Ureter (tissue), 1 donor: ENCODE results near the gene RHBDD3. TPM values are rescaled to one million over a fixed set of nuclear protein-coding genes. Genes with fewer than 3 reads are reported as not detected.

Source experiments
- DNase-seq: peaks from one replicate; pipeline ENCODE4 v3.0.0-alpha.2; 2020; ENCODE audit warnings: low spot score
- total RNA-seq: library from RNA; stranded (reverse); gene quantifications from one replicate; pipeline ENCODE4 v1.2.4, GENCODE V29; 2023
- donor health status: DM: yes; HTN: yes; CAD: no.

The RHBDD3 gene
- total RNA-seq, 1 donor from 2014 or later: 24.4 TPM

DNA sequence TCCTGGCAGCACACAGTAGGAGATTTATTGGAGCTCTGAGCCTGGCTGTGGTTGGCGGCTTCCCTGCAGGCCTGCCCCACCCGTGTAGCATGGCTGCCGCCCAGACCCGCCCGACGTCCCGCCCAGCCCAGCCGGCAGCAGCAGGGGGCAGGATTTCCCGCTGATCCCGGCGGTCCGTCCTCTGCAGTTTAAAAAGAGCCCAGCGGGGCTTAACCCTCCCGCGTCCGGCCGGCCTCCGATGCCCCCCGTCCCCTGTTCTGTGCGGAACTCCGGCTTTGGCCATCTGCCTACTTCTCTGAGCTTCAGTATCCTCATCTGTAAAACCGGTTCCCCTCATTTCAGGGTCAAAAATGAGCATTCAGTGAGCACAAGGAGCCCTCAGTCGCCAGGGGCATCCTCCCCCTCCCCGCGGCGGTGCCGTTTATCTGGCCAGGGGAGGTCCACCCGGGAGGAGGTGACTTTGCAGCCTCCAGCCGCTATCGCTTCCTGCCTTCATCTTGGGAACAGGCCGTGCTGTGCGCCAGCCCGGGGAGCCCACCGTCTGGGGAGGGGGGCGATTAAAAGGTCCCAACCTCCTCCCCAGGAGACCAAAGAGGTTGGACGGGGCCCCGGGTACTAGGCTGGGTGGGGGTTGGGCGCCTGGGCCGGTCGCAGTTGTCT, 38.5 kb upstream of the RHBDD3 start, which contains the start of gene GAS2L1:
Gene GAS2L1, plus strand, starts transcription at position 476 of the 660 bp plus-strand sequence. CDS start 1,456 bp downstream, outside the sequence.
- peak; percentile 88 for DNase-seq

DNA sequence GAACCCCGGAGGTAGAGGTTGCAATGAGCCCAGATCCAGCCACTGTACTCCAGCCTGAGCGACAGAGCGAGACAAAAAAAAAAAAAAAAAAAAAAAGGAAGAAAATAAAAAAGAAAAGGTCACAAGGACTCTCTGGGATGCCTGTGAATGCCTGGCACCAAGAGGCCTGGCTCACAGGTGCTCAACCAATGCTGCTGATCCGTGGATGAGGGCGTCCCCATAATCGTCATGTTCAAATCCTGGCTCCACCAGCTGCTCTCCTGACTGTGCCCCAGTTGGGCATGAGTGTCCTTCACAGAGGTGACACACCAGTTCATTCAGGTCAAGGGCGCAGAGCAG, 38.0 kb upstream of the RHBDD3 start:
- DNase-seq: no peak

DNA sequence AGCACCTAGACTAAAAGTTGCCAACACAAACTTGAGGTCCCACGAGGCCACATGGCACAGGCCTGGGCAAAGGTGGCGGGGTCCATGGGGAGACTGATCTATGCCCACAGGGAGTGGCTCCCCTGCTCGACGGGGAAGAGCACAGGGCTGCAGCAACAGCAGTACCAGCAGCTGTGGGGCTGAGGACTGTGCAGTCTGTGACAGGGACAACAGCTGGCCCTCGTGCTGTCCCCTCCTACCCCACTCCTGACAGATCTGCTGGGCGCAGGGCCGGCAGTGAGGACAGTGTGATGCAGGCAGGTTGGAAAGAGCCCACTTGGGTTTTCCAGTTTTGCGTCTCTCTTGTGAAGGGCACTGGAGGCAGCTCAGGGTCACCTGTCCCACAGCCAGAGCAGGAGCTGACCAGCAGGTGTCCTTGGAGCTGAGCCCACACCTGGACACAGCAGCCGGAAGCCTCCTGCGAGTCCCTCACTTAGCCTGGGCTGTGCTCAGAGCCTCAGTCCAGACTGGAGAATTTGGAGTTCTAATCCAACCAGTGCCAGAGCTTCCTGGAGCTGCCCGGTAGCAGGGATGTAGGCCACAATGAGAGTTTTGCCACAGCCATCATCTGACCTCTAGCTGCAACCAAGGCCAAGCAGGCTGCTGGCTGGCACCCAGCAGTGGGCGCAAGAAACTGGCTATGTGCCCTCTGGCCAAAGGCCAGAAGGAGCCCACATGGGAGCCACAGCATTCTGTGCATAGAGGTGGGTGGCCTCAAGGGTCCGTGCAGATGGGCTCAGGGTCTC, 35.1 kb upstream of the RHBDD3 start:
- DNase-seq: no peak

DNA sequence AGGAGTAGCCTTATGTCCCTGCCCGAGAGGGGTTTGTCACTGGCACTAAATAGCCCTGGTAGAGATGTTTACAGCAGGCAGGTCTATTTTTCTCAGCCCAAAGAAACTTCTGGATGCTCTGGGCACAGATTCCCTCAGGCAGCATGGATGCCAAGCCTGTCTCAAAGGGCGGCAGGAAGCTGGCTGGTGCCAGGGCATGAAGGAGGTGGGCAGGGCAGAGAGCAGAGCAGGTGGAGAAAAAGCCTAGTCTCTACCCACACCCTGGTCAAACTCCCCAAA, 34.6 kb upstream of the RHBDD3 start:
- DNase-seq: no peak

DNA sequence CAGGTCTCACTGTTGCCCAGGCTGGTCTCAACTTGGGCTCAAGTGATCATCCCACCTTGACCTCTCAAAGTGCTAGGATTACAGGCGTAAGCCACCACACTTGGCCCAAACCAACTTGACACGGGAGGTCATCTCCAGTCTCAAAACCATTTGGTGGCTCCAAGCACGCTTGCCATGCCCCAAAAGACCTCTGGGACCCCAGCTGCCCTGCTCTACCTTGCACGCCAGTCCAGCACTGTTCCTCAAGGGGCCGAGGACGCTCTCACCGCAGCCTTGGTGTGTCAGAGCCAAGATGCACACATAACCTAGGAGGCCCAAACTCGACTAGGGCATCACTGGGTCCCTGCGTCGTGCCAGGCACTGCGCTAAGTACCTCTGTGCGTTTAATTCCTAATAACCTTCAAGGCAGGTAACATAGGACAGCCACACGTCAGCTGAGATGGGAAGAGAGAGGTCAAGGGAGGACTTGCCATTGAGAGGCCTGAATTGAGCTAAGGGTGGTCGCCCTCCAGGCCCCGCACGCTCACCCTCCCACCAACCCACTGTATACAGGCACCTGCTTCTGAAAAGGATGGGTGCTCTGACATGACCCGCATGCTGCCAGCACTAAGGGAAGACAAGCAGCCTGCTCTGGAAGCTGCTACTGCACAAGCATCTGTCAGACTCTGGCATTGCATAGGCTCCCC, 34.1 kb upstream of the RHBDD3 start:
- no peak for DNase-seq

DNA sequence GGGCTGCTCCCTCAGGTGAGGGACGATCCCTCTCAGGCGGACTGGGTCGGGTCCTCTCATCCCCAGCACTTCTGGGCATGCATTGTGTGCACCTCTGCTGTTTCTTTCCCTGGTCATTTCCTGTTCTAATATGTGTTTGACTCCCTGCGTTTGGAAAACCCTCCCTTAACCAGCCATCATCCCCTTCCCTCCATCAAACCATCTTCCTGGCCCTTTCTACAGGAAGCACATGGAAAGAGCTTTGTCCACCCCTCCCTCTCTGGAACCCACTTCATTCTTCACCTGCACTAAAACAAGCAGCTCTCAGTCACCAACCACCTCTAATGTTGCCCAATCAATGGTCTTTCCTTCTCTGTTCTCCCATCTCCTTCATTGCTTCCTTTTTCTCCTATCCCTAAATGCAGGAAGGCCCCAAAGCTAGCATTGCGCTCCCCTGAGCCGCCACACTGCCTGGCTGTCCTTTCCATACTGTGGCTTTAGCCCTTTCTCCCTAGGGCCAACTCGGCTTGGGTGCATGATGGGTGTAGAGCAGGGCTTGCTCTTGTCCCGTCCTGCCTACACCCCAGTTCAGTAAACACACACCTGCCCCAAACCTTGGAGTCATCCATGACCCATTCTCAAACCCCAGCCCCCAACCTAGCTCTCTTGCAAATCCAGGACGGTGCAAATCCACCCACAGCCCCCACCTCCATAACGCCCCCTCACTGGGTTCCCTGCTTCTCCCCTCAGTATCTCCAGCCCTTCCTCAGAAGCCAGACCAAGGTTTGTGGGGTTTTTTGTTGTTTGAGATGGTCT, 33.2 kb upstream of the RHBDD3 start:
- DNase-seq: no peak

DNA sequence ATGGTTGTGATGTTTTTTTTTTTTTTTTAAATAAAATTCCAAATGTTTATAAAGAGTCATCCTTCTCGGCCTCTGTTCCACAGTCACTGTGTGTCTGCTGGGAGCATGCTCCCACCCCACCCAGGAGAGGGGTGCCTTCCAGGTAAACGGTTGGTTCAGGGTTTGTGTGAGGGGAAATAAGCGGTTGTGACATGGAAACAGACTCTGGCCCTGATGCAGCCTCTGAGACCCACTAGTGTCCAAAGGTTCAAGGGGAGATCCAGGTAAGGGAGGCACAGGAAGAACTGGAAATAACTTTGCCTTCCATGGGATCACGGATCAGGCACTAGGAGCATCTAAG, 32.7 kb upstream of the RHBDD3 start:
- no peak for DNase-seq

DNA sequence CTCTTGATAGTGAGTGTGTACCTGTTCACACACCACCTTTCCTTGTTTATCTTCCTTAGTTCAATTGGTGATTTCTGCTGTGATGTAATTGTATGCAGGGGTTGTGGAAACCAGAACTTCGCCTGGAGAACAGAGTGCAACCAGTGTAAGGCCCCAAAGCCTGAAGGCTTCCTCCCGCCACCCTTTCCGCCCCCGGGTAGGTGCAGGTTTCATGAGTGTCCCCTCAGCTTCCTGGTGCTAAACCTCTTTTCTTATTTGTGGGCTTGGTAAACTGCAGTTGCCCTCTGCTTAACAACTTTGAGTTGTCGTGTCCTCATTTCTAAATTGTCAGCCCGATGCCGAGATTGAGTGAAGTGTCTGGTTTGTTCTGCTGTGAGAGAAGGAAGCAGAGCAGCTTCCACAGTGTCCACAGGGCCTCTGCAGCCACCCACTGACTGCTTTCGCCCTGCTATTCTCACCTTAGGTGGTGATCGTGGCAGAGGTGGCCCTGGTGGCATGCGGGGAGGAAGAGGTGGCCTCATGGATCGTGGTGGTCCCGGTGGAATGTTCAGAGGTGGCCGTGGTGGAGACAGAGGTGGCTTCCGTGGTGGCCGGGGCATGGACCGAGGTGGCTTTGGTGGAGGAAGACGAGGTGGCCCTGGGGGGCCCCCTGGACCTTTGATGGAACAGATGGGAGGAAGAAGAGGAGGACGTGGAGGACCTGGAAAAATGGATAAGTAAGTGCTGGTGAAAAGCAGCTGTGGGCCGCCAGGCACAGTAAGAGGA, 31.5 kb upstream of the RHBDD3 start:
- DNase-seq: no peak

DNA sequence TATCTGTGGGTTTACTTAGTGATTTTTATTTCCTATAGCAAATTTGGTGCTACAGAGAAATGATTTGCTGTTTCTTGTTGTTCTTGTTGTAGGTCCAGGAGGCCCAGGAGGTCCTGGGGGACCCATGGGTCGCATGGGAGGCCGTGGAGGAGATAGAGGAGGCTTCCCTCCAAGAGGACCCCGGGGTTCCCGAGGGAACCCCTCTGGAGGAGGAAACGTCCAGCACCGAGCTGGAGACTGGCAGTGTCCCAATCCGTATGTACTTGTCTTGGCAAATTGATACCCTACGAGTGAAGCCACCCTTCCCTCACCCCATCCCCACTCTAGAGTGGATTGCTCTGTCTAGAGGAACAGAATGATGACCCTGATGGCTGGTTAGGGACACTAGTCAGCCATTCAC, 30.9 kb upstream of the RHBDD3 start:
- DNase-seq: no peak

DNA sequence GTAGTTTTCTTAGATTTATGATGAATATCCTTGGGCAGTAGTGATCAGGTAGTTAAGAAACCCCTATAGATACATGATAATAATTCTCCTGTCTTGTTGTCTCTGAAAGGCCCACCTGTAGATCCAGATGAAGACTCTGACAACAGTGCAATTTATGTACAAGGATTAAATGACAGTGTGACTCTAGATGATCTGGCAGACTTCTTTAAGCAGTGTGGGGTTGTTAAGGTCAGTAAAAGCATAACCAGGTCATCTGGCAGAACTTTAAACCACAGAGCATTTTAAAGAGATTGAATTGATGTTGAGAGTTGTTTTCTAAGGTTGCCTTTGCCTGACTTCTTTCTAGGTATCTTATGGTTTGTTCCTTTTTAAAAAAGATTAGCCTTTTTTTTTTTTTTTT, 24.6 kb upstream of the RHBDD3 start:
- DNase-seq: no peak

DNA sequence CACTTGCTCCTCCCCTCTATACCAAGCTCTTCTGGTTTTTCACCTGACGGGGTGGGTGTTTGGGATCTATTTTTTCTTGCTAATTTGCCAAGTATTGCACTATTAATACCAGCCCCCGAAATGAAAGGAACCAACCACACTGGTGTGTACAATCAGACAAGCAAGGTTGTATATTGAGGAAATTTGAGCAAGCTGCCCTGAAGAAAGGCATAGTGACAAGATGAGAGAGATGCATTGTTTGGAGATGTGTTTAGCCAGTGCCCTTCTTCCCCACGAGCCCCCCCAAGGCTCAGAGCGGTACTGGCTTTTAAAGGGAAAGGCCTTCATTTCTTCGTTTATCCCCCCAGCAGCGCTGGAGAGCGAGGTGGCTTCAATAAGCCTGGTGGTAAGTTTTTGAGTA, 23.4 kb upstream of the RHBDD3 start:
- DNase-seq: no peak

DNA sequence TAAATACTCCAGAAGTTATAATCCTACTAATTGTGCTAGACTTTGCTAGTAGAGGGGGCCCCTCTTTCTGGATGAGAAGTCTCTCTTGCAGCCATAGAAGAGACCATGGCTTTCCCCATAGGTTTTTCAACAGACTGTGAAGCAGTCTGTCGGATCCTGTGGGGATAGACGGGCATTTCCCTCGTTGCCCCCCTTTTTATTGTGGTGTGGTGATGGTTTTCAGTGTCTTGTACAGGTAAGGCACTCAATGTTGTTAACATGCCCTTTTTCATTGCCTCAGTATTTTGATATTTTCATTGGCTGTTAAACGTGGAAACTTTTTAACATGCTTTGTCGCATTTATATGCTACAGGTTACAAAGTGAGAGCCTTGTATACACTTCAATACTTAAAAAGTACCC, 22.3 kb upstream of the RHBDD3 start:
- no peak for DNase-seq

DNA sequence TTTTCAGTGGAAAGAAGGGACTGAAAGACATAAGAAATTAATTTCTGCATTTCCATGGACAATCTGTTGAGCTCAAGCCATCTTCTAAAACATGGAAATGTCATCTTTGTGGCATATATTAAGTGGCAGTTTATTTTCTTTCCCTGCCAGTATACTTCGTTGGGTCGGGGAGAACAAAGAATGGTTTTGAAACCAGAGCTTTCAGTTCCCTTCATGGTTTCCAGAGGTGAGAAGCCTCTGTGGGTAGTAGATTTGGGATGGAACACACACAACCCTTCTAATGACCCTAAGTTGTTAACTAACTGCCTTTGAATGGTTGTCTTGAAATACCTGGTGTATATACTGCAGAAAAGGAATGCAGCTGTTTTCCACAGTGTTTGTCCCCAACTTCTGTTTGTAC, 21.1 kb upstream of the RHBDD3 start:
- no peak for DNase-seq

DNA sequence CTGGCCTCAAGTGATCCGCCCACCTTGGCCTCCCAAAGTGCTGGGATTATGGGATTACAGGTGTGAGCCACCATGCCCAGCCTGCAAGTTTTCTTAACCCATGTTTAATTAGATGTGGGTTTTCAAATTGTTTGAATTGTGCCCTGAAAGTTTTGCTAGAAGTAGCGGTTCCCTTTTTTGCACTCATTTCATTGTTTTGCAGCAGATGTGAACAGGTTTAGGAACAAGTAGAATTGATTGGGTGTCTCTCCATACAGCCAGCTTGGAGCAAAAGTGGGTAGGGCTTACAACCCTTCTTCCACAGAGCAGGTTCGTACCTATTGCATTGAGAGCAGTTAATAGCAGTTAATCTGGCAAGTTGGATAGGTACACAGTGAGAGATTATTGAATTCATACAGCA, 16.4 kb upstream of the RHBDD3 start:
- DNase-seq: no peak

DNA sequence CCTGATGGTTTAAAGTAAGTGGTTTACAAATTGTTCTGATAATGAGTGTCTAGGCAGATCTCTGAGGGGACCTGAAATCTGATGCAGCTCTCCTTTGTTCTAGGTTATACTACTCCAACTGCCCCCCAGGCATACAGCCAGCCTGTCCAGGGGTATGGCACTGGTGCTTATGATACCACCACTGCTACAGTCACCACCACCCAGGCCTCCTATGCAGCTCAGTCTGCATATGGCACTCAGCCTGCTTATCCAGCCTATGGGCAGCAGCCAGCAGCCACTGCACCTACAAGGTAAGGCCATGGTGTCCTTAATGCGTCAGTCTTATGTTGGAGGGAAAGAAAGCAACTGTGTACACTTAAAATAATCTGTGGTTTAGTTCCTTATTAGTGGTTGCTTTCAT, 10.1 kb upstream of the RHBDD3 start:
- no peak for DNase-seq

DNA sequence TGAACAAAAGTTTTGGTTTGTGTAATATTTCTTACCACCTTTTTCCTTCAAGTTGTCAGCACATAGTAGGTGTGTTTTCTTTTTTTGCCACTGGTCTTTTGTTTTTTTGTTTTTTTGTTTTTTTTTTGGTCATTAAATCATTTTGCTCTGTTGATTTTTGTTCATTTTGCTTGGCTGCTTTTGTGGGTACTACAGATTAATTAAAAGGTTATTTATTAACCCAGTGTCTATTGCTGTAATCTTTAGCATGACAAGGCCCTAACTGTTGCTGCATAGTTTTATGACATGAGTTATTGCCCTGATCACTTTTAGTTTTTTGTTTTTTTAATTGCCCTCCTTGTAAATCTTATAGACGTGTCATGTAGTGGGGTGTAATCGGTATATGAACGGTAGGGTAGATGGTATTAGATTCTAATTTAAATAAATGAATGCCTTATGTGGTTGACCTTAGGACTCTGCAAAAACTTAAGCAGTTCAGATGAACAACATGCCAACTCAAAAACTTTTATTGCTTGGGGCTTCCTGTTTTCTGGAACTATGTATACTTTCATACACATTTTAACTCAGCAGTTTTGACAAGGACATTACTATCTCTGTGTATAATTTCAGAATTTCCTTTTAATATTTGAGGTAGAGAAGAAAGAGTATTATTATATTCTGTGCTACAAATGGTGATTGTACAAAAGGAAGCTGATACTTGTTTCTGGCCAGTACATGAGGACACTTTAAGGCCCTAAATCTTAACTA, 8.2 kb upstream of the RHBDD3 start:
- DNase-seq: no peak

DNA sequence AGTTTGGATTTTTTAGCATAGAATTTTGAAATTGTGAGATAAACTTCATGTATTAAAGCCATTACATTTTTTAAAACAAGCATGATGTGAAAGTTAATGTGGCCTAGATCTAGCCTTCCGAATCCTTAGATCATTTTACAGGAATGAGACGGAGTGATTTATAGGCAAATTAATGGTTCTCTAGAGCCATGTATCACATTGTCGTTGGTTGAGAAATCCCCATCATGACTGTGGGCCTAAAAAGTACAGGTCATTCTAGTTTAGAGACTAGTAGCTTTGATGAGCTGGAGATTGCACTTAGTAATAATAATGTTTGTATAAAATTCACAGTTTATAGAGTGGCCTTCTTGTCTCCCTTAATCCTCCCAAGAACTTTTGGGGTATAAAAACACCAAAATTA, 7.4 kb upstream of the RHBDD3 start:
- no peak for DNase-seq

DNA sequence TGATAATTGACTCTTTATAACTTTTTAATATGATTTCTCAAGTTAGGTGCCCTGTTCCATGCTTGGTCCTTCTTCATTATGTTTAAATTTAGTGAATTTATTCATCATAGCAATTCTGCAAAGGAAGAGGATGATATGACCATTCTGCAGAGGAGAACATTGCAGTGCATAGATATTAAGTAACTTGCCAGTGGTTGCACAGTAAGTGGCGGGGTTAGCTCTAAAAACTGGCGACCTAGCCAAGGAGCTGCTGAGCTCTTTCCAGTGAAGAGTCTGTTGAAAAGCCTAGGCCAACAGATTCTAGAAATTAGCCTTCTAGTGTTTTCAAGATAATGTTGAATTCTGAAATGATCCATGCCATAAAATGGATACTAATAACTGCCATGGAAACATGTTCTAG, 4.8 kb upstream of the RHBDD3 start:
- DNase-seq: no peak

DNA sequence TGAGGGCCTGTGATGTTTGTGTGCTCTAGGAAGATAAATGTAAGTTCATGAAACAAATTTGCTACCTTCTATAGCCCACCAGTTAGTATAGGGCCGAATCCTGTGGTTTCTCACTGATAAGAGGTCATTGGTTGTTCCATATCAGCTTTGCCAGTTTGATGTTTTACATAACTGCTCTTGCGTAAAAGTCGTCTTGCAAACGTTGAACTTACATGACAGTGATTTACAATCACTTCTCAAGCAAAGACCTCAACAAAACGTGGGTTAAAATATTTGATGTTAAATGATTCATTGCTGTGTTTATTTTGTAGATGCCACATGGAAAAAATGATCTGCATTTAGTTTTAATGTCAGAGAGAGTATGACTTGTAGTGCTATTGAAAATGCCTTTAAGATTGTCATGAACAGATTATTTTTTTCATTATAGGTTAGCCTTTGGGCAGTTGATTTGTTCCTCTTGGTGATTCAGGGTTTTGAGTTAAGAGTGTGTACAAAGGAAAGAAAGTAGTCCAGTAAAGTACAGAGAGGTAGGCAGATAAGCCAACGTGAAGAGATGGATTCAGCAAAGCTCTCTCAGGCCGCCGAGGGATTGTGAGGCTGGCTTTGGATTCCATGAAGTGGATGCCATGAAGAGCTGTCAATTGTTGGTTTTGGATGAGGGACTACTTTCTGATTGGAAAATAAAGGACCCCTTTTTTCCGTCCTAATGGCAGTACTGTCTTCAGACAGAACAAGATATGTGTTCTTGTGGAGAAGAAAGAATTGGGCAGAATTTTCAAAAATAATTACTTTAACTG, 2.9 kb upstream of the RHBDD3 start:
- no peak for DNase-seq
